Neutrophil (primary cell): Measurements from ENCODE around the gene ZSWIM3.

ENCODE experiments used
- H3K27ac ChIP-seq: fragments of 200-600 bp; sonication (generic); 2 replicates; pipeline ENCODE4 v1.5.1; 2016; ENCODE audit warnings: mild to moderate bottlenecking, moderate library complexity
- H3K27me3 ChIP-seq: fragments of 200-600 bp; sonication (generic); 2 replicates; pipeline ENCODE4 v1.6.0; 2016; ENCODE audit warnings: mild to moderate bottlenecking
- H3K36me3 ChIP-seq: fragments of 200-600 bp; sonication (generic); 2 replicates; pipeline ENCODE4 v1.5.1; 2017
- H3K4me1 ChIP-seq, 2 experiments: fragments of 200-600 bp in 1 of 2; sonication (generic) in 1 of 2; 1 replicate in 1 of 2; 2 replicates in 1 of 2; pipeline versions ENCODE4 v1.5.1 to v1.6.1; 2013 to 2016; ENCODE audit warnings: low read depth in 1 of 2, low read length in 1 of 2, mild to moderate bottlenecking in 1 of 2, moderate library complexity in 1 of 2; ENCODE audit not compliant: control insufficient read depth in 1 of 2, insufficient read depth in 1 of 2
- H3K4me3 ChIP-seq, 2 experiments: fragments of 200-600 bp in 1 of 2; sonication (generic) in 1 of 2; 1 replicate in 1 of 2; 2 replicates in 1 of 2; pipeline ENCODE4 v1.5.1; 2013 to 2016; ENCODE audit warnings: low read depth in 1 of 2, low read length in 1 of 2, mild to moderate bottlenecking in 1 of 2, moderate library complexity in 1 of 2
- H3K9me3 ChIP-seq: fragments of 200-600 bp; sonication (generic); 2 replicates; pipeline ENCODE4 v1.5.1; 2016
- CTCF ChIP-seq: fragments of 200-600 bp; sonication (generic); IDR thresholded peaks from 2 replicates; pipeline ENCODE4 v1.5.1; 2016; ENCODE audit warnings: antibody characterized with exemption

Gene ZSWIM3

GRCh38 chr20:45857114-45857881, at the start of gene ZSWIM3, which contains the start of gene ACOT8:
Gene ZSWIM3, plus strand, starts transcription at chr20:45857614. Its CDS starts 212 bp downstream, at chr20:45857826.
Gene ACOT8, minus strand, starts transcription at chr20:45857392. Its CDS starts 77 bp downstream, at chr20:45857315.
- Histone ChIP-seq H3K27ac (peak within 1 kb of the TSS; percentile 83), H3K27me3 (no peaks in the 10 kb centered on the region), H3K4me3 (peak within 1 kb of the TSS; percentile 81 to 90), H3K4me1 (peaks cover 22 to 23% of the 10 kb centered on the region in 2 experiments), H3K36me3 (peaks cover 28% of the 10 kb centered on the region), H3K9me3 (no peaks in the 10 kb centered on the region)
- TF ChIP-seq CTCF = peak; percentile 4

GRCh38 chr20:45810191-45810970, 47.0 kb upstream of the ZSWIM3 start:
- Histone ChIP-seq H3K4me3 (no peak overlapping the region), H3K9me3 (no peaks in the 10 kb centered on the region), H3K27me3 (no peaks in the 10 kb centered on the region), H3K4me1 (peaks cover 17 to 18% of the 10 kb centered on the region in 2 experiments), H3K36me3 (peaks cover 77% of the 10 kb centered on the region), H3K27ac (peak overlapping the region; percentile 23)
- TF ChIP-seq CTCF = no peak

- no peak for TF ChIP-seq CTCF
- peaks cover 17 to 18% of the 10 kb centered on the region in 2 experiments for H3K4me1 ChIP-seq
- peaks cover 74% of the 10 kb centered on the region for H3K36me3 ChIP-seq
- peak within 1 kb of the TSS; percentile 35 for H3K27ac ChIP-seq
- no peaks in the 10 kb centered on the region for H3K27me3 ChIP-seq
- H3K9me3 ChIP-seq = no peaks in the 10 kb centered on the region
- peak within 1 kb of the TSS; percentile 53 to 61 for H3K4me3 ChIP-seq
Observed at GRCh38 chr20:45812157-45813005, 45.0 kb upstream of the ZSWIM3 start, which contains the start of gene UBE2C. Gene UBE2C, plus strand, starts transcription at chr20:45812644. Its CDS starts 52 bp downstream, at chr20:45812696.

- peak overlapping the region; percentile 53 to 61 for H3K4me3 ChIP-seq
- no peaks in the 10 kb centered on the region for H3K9me3 ChIP-seq
- no peak overlapping the region for H3K27ac ChIP-seq
- H3K27me3 ChIP-seq = no peaks in the 10 kb centered on the region
- peaks cover 17 to 18% of the 10 kb centered on the region in 2 experiments for H3K4me1 ChIP-seq
- H3K36me3 ChIP-seq = peaks cover 68% of the 10 kb centered on the region
- TF ChIP-seq CTCF = no peak
Observed at GRCh38 chr20:45813006-45813340, 44.4 kb upstream of the ZSWIM3 start.

GRCh38 chr20:45813489-45813888, 43.9 kb upstream of the ZSWIM3 start:
- H3K27ac ChIP-seq = no peak overlapping the region
- no peaks in the 10 kb centered on the region for H3K9me3 ChIP-seq
- peaks cover 17 to 18% of the 10 kb centered on the region in 2 experiments for H3K4me1 ChIP-seq
- no peak for TF ChIP-seq CTCF
- H3K4me3 ChIP-seq = no peak overlapping the region
- H3K36me3 ChIP-seq = peaks cover 63% of the 10 kb centered on the region
- H3K27me3 ChIP-seq = no peaks in the 10 kb centered on the region
